GM18505 (cell line): ENCODE measurements around the gene KCNK4.
A peak's percentile ranks its signal among the peaks of the same experiment; 100 is the strongest.

Experiments
- ATAC-seq: cut with Tn5 transposase; IDR thresholded peaks from one replicate; pipeline ENCODE4 v1.9.1; 2021; ENCODE audit not compliant: unreplicated experiment
- POLR2A ChIP-seq: IDR thresholded peaks from 4 replicates; pipeline ENCODE4 v1.6.1; 2011; ENCODE audit warnings: borderline replicate concordance; ENCODE audit not compliant: insufficient read depth, insufficient read length; ENCODE audit errors: extremely low read depth

Gene KCNK4

DNA sequence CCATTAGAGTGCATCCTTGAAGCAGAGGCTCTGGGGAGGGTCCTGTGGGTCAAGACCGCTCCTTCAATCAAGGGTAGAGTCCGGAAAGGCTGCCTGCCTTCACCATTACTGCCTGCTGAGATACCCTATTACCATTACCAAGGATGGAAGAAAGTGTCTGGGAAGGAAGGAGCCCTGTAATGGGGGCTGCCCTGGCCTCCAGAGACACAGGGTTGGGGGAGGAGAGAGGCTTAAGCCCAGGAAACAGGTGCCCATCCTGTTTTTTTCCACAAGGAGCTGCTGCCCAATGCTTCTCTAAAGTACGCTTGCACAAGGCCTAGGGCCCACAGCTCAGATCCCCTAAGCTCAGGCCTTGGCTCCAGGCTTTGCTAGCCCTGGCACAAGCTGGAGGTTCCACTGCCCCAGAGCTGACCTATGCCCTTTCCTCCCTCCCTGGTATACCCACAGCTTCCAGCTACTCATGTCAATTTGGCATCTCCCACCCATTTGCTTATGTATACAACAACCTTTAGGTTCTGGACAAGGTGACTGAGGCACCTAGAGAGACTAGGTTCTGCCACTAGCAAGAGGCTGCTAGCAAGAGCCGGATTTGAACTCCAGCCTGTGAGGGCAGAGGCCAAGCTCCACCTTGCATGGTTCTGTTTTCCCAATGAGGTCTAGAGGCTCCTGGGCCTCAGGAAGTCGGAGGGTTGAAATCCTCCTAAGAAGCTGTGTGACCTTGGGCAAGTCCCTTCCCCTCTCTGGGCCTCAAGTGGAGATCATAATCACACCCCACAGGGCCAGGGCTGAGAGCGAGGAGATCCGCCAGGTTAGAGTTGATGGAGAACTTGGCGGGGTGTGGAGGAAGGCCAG is 41.3 kb upstream of the KCNK4 start:
- TF ChIP-seq POLR2A, result no peak
- no peak for ATAC-seq

DNA sequence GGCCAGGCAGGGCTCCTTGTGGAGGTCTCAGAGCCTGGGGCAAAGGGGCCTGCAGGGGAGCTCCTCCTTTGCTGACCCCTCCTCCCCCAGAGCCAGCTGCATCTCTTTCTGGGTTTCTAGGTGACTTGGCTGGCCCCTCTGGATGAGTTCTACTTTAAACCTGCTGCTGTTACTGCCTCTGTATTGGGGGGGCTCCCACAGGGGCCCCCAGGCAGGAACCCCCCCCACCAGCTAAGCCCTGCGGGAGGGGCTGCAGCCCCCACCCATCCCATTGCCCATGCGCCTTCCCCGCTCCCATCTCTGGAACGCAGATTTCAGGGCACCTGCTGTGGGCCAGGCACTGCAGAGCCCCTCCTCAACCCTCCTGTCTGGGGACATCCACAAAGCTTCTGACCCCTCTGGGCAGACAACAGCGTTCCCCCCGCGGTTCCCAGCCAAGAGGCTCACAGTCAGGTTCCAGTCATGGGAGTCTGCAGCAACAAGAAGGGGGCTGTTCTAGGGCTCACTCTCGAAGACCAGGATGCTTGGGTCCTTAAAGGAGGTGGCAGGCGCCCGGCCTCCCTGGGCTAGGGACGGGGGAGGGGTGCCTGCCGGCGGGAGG is 40.6 kb upstream of the KCNK4 start:
- ATAC-seq, result no peak

DNA sequence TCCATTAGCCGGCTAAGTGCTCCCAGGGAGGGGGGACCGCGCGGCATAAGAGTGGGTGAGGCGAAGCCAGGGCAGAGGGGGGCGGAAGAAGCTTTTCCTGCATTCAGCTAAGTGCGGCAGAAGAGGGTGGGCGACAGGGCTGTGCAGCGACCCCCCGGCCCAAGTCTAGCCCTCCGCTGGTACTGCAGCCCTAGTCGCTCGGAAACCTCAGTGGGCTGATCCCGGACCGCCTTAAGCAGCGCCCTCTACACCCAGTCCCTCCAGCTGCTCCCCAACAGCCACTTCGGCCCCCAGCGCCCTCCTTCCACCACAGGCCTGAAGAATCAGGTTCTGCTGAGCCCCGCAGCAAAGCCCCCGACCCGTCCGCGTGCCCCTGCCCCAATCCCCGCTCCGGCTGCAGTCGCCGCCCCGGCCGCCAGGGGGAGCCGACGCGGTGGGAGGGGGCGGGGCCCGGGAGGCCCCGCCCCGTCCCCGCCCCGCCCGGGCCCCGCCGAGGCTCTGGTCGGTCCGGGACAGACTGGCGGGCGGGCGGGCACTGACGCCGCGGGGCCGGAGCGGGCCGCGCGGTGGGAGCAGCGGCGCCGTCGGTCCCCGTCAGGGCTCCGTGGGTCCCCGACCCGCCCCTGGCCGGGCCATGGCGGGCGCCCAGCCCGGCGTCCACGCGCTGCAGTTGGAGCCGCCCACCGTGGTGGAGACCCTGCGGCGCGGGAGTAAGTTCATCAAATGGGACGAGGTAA is 39.9 kb upstream of the KCNK4 start, which contains the start of gene PLCB3:
Gene PLCB3 (plus strand): TSS at position 515 of the 737 bp plus-strand sequence. CDS start 120 bp downstream, at position 635.
- peak; percentile 38 for ATAC-seq
- peak; percentile 46 for TF ChIP-seq POLR2A

More for the DNA sequence above, 40.6 kb upstream of the KCNK4 start:
- no peak for TF ChIP-seq POLR2A

DNA sequence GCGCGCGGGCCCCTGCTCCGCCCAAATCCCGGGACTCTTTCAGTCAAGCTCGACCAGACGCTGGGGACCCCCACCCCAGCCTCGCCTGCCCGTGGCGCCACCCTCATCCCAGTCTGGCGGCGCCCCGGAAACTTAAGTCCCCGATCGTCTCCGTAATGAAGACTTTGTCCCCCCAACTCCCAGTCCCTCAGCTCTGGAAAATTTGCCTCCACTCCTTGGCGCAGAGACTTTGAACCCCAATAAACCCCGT is 39.4 kb upstream of the KCNK4 start:
- ATAC-seq, result peak; percentile 11
- no peak for TF ChIP-seq POLR2A

DNA sequence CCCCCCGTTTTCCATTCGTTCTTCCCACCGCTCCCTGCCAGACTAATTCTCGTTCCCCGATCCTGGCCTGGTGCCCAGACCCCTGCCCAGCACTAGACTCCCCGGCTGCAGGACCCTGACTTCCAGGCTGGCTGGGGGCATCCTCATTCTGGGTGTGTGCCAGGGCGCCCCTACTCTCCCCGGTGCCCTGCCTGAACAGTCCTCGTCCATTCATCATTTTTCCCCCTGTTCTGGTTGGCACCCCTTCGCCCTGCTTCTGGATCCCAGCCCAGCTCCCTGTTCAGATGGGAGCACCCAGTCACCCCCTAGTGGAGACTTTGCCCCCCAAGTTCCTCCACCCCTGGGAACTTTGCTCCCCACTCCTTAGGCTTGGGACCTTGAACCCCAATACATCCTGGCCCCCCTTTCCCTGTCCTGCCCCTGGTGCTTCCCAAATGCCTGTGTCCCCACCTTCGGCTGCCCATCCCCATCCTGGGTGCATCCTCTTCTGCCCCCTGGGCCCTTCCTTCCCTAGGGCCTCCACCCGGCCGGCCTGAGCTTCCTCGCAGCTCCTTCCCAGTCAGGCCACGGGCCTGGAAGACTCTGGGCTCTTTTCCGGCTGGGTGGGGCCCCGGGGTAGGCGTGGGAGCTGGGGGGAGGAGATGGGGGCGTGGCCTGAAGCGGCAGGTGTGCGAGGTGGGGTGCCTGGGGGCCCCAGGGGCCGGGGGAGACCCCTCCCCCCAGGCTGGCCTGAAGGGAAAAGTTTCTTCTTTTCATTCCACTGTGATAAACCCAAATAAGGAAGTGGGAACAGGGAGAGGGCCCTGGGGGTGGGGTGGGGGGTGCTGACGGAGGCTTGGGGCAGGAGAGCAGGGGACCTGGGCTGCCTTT is 38.9 kb upstream of the KCNK4 start:
- no peak for TF ChIP-seq POLR2A
- ATAC-seq, result no peak

DNA sequence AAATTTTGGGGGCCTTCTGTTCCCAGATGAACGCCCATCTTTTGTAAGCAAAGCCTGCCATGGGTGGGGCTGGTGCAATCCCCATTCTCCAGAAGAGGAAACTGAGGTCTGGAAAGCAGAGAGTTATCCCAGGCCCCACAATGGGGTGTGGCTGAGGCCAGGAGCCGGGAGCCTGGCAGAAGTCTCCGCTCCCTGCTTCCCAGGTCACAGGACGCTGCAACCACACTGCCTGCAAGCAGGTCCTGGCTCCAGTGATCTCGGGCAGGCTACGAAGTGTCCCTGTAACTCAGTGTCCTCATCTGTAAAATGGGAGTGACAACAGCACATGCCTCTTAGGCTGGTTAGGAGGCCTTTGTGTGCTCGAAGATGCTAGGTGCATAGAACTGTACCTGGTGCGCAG is 38.1 kb upstream of the KCNK4 start:
- no peak for ATAC-seq
- no peak for TF ChIP-seq POLR2A

DNA sequence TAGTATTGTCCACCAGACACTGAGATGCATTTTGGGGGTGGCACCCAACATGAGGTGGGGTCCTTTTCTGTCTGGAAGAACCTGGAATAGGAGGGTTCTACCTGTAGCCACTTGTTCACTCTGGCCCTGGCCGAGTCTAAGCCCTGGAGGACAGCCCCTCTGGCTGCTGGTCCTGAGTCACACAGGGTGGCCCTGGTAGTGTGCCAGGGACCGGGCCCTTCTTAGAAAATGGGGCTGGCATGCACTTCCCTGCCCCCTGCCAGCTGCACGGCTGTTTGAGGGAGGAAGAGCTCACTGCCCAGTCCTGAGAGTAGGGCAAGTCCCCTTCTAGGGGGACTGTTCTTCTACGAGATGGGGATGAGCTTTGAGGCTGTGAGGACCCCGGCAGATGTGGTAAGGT is 37.6 kb upstream of the KCNK4 start:
- no peak for ATAC-seq
- TF ChIP-seq POLR2A, result no peak

DNA sequence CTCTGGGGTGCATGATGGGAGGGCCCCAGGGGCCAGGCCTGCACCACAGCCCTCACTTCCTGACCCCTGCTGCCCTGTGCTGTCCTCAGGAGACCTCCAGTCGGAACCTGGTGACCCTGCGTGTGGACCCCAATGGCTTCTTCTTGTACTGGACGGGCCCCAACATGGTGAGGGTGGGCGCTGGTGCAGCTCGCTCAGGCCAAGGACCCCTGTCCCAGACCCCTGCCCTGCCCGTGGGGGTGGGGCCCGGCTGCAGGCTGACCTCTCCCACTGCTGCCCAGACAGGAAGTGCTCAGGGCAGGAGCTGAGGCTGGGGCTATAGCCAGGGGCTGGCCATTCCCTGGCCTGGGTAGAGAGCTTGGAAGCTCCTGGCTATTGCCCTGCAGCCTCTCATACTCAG is 36.8 kb upstream of the KCNK4 start:
- no peak for ATAC-seq
- TF ChIP-seq POLR2A, result no peak

DNA sequence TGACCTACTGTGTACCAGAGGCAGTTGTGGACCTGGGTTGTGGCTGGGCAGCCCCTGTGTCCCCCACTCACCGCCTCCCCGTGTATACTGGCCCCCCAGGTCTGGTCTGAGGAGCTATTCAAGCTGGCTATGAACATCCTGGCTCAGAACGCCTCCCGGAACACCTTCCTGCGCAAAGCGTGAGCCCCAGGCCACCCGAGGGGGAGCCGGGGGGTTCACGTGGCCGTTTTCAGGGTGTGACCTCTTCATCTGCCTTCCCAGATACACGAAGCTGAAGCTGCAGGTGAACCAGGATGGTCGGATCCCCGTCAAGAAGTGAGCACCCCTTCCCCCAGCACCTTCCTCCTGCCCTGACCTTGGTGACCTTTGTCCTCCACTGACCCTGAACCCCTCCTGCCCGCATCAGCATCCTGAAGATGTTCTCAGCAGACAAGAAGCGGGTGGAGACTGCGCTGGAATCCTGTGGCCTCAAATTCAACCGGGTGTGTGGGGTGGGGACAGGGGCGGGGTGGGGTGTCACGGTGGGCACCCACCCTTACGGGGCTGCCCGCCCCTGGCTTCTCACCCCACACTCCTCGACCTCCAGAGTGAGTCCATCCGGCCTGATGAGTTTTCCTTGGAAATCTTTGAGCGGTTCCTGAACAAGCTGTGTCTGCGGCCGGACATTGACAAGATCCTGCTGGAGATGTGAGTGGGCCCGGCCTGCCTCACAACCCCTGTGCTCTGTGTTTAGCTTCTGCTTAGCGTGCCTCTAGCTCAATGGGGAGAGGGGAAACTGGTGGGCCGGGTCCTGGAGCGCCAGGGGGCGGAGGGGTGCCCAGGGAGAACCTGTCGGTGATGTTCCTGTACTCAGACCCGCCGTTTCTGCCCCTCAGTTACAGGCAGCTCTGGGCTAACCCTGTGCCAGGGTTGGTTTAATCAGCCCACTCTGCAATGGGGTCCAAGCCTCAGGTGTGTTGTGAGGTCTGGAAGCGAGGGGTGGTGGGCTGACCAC is 35.7 kb upstream of the KCNK4 start:
- ATAC-seq, result no peak
- TF ChIP-seq POLR2A, result no peak

DNA sequence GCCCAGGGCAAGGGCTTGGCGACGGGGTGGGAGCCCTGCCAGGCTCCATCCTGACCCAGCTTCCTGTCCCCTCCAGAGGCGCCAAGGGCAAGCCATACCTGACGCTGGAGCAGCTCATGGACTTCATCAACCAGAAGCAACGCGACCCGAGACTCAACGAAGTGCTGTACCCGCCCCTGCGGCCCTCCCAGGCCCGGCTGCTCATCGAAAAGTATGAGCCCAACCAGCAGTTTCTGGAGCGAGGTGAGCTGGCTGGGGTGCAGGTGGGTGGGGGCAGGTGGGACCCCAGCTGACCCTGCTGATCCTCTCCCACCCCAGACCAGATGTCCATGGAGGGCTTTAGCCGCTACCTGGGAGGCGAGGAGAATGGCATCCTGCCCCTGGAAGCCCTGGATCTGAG is 34.8 kb upstream of the KCNK4 start:
- no peak for ATAC-seq
- no peak for TF ChIP-seq POLR2A

DNA sequence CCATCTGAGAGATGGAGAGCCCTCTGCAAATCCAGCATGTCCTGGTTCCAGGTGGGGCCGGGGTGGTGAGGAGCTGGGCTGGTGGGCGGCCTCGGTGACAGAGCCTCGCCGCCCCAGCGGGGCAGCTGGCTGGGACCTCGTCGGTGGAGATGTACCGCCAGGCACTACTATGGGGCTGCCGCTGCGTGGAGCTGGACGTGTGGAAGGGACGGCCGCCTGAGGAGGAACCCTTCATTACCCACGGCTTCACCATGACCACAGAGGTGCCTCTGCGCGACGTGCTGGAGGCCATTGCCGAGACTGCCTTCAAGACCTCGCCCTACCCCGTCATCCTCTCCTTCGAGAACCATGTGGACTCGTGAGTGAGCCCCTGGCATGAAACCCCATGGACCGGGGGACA is 32.7 kb upstream of the KCNK4 start:
- ATAC-seq, result no peak
- no peak for TF ChIP-seq POLR2A

DNA sequence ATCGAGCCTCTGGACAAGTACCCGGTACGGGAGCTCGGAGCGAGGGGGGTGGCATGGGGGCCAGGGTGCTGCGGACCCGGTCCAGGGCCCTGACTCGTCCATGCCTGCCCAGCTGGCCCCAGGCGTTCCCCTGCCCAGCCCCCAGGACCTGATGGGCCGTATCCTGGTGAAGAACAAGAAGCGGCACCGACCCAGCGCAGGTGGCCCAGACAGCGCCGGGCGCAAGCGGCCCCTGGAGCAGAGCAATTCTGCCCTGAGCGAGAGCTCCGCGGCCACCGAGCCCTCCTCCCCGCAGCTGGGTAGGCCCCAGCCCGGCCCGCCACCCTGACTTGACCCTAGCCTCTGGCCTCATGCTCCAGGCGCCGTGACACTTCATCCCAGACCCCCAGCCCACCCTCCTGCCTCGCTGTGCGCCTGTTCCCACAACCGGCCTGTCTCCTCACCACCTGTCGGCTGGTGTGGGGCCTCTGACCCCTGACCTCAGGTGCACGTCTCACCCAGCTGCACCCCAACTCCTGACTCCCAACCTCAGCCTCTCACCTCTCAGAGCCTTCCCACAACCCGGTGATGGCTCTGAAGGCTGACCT is 32.1 kb upstream of the KCNK4 start:
- ATAC-seq, result no peak
- TF ChIP-seq POLR2A, result no peak

DNA sequence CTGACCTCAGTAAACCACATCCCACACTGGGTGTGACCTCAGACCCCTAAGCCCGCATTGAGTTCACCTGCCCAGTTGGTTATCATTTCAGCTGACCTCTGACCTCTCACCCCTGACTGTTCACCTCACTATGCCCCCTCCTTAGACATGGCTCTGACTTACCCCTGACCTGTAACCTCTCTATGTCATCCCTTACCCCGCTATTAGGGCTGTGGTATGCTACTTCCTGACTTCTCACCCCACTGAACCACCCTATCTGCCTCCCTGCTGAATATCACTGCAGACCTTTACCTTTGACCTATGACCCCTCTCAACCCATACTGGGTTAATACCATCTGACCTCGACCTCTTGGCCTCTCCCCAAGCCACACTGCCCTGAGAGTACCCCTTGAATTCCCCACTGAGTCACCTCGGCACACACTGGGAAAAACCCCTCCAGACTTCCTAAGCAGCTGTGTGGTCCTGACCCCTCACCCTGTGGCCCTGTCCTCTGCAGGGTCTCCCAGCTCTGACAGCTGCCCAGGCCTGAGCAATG is 31.5 kb upstream of the KCNK4 start:
- TF ChIP-seq POLR2A, result no peak
- ATAC-seq, result no peak
